GM18526 (cell line): ENCODE data around the gene E2F1.

Experiments
- POLR2A ChIP-seq: IDR thresholded peaks from 3 replicates; pipeline ENCODE4 v1.6.1; 2011; ENCODE audit not compliant: insufficient read length; ENCODE audit errors: extremely low read depth

E2F1 gene, protein sequence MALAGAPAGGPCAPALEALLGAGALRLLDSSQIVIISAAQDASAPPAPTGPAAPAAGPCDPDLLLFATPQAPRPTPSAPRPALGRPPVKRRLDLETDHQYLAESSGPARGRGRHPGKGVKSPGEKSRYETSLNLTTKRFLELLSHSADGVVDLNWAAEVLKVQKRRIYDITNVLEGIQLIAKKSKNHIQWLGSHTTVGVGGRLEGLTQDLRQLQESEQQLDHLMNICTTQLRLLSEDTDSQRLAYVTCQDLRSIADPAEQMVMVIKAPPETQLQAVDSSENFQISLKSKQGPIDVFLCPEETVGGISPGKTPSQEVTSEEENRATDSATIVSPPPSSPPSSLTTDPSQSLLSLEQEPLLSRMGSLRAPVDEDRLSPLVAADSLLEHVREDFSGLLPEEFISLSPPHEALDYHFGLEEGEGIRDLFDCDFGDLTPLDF

DNA sequence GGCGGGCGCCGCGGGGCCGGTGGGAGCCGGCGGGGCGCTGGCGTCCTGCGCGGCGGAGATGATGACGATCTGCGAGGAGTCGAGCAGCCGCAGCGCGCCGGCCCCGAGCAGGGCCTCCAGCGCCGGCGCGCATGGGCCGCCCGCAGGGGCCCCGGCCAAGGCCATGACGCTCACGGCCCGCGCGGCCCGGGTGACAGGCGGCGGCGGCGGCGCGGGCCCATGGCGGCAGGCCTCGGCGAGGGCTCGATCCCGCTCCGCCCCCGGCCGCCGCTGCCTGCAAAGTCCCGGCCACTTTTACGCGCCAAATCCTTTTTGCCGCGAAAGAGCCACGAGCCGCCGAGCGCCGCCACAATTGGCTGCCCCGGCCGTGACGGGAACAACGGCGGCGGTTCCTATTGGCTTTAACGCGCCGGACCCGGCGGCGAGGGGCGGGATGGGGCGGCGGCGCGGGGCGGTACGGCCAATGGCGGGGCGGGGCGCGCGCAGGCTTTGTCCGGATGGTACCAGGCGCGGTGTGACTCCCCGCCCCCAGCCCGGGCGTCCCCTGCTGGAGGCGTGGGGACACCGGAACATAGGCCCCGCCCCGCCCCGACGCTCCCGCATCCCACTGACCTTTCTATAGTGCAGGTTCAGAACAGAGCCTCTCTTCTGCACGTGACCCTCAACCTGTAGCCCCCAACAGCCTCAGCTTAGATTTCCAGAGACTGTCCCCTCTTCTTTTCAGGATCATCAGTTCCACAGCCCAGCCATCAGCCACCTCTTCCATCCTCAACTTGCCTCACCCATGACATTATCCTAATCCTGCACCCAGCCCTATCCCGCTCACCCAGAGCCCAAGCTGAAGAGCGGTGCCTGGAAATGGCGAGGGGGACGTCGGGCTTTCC is at the start of gene E2F1:
TSS of gene E2F1 (minus strand) at position 286 of the 884 bp plus-strand sequence. CDS start at position 165, 121 bp downstream.
- no peak for TF ChIP-seq POLR2A

DNA sequence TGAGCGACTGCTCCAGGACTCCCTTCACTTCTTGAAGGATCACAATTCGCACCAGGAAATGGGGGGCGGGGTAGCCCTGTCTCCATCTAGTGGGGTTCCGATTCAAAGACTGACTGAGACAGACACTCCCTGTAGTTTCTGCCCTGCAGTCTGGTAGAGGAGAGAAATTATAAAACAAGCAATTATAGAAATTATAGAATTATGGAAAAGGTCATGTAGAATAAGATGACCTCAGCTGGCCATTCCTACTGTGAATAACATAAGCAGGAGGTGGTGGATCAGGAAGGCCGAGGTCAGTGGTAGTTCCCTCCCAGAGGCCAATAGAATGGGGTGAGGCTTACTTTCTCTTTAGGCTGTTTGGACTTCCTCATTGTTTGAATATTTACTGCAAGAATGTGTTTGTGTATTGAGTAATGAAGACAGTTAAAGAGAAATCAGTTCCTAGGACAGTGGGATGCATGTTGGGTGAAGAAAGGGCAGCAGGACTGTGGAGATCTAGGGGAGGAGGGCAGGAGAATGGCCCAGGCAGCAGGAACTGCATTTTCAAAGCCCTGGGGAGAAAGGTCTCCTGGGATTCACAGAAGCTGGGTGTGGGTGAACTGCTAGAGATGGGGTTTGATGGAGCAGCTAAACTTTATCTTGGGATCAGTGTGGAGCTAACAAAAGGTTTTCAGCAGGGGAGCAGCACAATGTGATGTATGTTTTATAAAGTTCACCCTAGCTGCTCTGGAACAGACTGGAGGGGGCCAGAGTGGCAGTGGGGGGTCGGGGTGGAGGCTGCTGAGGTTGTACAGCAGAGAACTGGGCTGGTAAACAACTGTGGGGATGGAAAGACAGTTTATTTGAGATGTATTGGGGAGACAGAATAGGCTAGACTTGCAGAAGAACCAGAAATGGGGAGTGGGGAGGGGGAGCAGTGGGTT is 47.7 kb upstream of the E2F1 start:
- TF ChIP-seq POLR2A = no peak

DNA sequence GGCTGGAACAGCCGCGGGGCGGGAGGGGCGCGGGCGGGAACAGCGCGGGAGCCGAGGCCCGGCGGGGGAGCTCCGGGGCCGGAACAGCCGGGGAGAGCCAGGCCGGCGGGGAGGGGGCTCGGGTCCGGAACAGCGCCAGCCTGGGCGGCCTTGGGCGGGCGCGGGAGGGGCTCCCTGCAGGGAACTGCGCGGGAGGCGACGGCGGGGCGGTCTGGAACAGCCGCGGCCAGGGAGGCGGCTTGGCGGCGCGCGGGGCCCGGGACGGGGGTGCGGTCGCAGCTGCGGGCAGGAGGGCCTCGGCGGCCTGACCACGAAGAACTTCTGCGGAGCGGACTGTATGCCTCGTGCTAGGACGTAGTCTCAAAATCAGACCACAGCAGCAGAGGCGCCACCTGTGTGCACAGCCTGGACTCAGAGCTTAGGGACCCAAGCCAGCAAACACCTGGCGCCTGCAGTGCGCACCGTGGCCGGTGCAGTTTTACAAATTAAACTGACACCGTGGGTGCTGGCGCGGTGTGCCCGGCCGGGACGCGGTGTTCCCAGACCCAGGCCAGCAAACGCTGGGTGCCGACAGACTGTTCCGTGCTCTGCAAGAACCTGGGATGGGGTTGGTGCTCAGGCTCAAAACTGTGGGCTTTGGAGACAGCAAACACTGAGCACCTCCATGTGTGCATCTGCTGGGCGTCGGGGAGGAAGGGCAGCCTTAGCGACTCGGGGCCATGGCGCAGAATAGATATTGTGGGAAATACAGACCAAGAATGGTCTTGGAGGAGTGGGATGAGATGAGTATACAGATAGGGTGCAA is 46.2 kb upstream of the E2F1 start:
- peak; percentile 65 for TF ChIP-seq POLR2A

DNA sequence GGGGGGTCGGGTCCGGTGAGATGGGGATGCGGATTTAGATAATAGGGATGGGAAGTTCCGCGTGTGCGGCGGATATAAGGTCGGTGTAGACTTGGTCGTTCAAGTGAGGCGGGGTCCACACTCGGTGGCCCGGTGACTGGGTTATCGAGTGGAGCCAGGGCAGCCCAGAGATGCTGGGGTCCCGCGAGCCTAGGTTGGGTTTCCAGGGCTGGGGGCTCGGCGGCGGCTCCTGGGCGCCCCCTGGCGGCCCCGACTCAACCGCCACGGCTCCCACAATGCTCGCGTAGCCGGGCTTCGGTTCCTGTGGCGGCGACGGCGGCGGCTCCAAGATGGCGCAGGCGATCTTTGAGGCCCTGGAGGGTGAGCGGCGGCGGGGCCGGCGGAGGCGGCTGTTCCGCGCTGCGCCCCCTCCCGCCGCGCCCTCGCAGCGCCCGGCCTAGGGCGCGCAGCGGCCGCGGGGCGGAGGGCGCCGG is 45.5 kb upstream of the E2F1 start, which contains the start of gene ZNF341:
TSS of gene ZNF341 (plus strand) at position 304 of the 473 bp plus-strand sequence. CDS start at position 330, 26 bp downstream.
- no peak for TF ChIP-seq POLR2A

DNA sequence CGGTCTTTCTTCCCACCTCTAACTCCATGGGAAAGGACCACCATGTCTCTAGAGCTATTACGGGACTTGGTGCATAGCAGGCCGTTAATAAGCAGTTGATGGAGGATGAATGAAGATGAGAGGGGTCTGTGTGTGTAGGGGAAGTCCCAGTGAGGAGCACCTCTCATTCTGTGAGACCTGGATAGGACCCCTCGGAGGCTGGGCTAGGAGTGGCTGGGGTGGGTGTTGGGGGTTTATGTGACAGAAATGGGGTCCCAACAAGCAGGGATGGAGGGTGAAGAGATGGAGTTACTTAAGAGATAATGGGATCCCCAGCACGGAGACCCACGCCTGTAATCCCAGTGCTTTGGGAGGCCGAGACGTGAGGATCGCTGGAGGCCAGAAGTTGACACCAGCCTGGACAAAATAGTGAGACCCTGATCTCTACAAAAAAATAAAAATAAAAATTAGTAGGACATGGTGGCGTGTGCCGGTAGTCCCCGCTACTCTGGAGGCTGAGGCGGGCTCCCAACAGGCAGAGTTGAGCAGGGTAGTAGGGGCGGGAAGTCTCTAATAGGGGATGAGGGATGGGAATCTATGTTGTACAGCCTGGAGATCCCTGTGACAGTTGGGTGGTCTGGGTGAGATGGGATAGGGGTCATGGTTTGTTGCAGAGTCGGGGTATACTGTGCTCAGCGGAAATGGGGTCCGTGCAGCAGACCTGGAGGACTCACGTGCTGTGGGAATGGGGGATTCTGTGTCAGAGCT is 44.9 kb upstream of the E2F1 start:
- TF ChIP-seq POLR2A = no peak

DNA sequence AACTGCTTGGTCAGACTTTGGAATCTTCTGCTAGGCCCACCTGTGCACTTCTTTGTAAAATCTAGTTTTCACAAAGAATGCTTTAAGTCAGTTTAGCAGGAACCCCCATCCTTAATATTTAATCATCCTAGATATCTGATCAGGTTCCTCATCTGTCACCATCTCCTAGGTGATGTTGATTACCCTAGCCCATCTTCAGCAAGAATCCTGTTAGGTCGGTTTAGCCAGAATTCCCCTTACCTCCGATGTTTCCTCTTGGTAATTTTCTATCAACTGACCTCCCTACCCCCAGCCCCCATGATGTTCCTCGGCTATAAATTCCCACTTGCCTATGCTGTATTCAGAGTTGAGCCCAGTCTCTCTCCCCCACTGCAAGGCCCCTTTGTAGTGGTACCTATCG is 42.9 kb upstream of the E2F1 start:
- no peak for TF ChIP-seq POLR2A

DNA sequence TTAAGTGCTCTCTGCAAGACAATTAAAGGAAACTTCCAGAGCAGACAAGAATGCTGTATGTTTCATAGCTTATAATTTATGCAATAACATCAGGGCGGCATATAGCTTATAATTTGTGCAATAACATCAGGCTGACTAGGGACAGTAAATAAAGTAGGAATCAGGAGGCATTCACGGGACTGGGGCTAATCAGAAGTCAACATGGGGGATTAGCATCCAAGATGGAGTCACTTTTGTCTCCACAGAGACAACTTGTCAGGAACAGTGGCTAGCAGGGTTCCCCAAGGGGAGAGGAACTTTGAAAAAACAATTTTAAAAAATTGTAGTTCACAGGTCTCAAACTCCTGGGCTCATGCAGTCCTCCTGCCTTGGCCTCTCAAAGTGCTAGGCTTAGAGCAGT is 42.3 kb upstream of the E2F1 start:
- TF ChIP-seq POLR2A = no peak

DNA sequence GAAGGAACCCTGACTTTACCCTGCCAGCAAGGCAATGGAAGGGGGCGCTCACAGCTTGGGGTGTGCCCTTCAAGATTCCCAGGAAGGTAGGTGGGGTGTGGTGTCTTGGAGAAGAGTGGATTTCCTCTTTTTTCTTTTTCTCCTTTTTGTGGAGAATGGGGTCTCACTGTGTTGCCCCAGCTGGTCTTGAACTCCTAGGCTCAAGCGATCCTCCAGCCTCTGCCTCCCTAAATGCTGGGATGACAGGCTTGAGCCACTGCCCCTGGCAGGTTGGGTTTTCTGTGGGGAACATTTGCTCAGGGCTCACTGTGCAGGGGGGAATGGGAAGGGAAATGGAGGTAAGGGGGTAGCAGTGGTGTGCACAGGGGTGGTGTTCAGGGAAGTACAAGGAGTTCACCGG is 41.6 kb upstream of the E2F1 start:
- TF ChIP-seq POLR2A = no peak

DNA sequence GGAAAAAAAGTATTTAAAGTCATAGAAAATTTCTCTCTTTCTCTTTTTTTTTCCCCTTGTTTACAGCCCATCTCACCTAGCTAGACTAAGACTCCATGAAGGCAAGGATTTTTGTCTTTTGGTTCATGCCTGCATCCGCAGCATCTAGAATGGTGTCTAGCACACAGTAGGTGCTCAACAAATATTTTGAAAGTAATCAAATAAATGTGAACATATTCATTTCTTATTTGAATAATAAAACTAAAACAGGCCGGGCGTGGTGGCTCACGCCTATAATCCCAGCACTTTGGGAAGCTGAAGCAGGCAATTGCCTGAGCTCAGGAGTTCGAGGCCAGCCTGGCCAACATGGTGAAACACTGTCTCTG is 40.9 kb upstream of the E2F1 start:
- TF ChIP-seq POLR2A = no peak

DNA sequence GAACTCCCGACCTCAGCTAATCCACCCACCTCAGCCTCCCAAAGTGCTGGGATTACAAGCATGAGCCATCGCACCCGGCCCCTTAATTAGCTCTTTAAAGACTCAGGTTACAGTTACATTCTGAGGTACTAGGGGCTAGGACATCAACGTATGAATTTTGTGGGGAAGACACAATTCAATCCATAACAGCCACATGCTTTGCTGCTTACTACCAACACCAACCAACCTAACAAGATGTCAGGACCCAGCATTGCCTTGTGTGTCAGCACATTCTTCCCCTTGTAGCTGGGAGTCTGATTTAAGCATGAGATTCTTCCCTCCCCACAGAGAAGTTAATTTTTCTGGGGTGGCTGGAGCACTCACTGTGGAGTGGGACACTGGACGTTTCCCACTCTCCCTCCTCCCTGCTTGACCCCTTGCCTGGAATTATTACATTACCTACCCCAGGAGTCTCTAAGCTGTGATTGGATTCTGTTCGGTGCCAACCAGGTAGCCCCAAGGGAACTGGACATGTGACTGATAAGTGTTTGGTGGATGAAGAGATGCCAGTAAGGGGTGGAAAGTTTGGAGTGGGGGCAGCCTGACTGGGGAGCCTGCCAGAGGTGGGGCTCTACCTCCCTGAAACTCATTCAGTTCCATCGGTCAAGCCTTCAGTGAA is 39.6 kb upstream of the E2F1 start:
- TF ChIP-seq POLR2A = no peak

DNA sequence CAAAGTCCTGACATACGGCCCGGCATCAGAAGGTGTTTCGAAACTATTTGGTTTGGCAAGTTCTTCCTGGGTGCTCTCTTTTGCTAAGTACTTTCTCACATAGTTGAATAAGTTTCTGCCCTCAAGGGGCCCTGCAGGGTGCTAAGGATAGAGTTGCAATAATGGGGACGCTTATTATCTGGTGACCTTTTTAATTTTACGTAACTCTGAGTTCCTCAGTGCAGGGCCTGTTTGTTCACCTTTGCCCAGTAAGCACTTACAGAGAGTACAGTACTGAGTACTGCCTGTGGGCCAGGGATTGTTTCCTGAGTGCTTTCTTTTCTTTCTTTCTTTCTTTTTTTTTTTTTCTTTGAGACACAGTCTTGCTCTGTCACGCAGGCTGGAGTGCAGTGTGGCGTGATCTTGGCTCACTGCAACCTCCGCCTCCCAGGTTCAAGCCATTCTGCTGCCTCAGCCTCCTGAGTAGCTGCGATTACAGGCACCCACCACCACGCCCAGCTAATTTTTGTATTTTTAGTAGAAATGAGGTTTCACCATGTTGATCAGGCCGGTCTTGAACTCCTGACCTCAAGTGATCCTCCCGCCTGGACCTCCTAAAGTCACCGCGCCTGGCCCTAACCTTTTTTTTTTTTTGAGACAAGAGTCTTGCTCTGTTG is 38.4 kb upstream of the E2F1 start:
- no peak for TF ChIP-seq POLR2A

DNA sequence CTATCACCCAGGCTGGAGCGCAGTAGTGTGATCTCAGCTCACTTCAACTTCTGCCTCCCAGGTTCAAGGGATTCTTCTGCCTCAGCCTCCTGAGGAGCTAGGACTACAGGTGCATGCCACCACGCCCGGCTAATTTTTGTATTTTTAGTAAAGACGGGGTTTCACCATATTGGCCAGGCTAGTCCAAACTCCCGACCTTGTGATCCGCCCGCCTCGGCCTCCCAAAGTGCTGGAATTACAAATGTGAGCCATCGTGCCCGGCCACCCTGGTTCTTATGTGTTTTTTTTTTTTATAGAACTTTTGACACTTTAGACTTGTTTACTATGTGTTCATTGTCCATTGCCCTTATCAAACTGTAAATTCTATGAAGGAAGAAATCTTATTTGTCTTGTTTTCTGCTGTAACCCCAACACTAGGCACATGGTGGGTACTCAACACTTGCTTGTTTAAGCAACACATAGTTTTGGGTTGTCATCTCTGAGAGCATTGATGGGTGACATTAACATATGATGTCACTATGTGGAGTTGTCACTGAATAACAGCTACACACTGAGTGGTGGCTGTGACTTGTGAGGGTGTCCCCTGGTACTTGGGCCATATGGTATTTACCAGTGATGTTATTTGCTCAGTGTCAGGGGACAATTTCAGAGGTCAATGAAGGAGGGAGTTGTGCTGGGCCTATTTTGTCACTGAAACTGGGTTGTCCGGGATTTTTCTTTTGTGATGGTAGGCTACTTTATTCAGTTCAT is 35.4 kb upstream of the E2F1 start:
- no peak for TF ChIP-seq POLR2A
